HG02852 (cell line): ENCODE results near the gene TFPT.
"Not testable (repeated sequence)": the region's sequence is repeated elsewhere in the genome, so short reads cannot be mapped to it uniquely, and the experiment has no call there.

Experiments
- ATAC-seq: cut with Tn5 transposase; IDR thresholded peaks from one replicate; pipeline ENCODE4 v1.9.1; 2021; ENCODE audit warnings: mild to moderate bottlenecking, moderate library complexity; ENCODE audit not compliant: unreplicated experiment

Gene TFPT

DNA sequence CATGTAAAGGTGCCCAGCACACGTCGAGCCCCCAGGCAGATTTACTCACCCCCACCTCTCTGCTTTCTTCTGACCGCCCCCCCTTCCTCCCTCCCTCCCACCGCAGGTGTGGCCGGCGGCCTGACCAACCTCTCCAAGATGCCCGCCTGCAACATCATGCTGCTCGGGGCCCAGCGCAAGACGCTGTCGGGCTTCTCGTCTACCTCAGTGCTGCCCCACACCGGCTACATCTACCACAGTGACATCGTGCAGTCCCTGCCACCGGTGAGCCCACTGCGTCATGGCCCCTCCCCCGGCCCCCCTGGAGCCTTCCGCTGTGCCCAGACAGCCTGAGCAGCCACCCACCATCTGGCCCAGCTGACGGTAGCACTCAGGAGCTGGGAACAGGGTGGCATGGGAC lies 8.9 kb upstream of the TFPT start:
- ATAC-seq = no peak

DNA sequence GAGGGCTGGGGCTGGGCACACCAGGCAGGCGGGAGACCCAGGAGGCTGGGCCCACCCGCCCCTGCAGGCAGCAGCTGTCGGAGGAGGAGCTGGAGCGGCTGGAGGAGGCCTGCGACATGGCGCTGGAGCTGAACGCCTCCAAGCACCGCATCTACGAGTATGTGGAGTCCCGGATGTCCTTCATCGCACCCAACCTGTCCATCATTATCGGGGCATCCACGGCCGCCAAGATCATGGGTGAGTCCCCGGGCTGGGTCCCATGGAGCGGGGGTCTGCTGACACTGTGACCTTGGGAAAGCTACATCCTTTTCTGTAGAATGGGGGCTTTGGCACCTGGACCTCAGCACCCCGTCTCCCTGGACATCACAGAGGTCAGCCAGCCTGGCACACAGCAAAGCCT lies 8.2 kb upstream of the TFPT start:
- ATAC-seq = no peak

DNA sequence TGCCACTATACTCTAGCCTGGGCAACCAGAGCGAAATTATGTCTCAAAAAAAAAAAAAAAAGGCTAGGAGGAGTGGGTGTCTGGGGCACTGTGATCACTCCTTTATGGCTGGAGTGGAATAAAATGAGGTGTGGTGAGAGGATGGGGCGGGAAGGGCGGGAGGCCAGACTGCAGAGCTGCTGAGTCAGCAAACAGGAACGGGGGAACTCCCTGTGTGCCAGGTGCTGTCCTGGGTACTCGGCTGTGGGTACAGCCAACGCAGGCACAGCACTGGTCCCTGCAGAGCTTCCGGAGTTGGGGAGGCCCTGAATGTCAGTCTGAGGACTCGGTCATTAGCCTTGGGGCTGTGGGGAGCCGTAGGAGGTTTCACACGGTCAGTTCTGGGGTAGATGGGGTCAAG lies 5.8 kb upstream of the TFPT start:
- ATAC-seq = no peak

DNA sequence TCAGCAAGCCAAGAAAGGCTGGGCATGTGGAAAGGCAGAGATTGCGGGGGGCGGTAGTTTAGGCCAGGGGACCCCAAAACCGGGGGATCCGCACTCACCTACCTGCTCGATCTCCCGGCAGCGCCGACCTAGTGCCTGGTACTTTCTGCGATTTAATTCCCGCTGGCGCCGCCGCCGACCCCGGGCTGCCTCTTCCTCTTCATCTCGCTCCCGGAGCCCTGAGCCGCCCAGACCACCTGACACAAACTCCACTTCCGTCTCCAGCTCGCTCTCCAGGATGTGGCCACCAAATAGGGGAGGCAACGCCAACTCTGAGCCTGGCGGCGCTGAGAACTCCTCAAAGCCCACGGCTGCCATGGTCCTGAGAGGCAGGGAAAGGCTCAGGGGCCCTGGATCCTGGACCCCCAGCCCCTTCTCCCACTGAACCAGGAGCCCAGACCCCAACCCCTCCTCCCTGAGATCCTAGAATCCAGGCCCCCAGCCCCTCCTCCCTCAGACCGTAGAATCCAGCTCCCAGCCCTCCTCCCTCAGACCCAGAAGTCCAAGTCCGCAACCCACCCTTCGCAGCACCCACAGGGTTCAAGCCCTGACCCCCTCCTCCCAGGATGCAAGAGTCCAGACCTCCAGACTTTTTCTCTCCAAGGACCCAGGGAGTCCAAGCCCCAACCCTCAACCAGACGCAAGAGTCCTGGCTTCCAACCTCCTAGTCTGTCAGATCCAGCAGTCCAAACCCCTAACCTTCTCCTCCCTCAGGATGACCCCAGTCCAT lies 933 bp downstream of the TFPT start:
- no peak for ATAC-seq

DNA sequence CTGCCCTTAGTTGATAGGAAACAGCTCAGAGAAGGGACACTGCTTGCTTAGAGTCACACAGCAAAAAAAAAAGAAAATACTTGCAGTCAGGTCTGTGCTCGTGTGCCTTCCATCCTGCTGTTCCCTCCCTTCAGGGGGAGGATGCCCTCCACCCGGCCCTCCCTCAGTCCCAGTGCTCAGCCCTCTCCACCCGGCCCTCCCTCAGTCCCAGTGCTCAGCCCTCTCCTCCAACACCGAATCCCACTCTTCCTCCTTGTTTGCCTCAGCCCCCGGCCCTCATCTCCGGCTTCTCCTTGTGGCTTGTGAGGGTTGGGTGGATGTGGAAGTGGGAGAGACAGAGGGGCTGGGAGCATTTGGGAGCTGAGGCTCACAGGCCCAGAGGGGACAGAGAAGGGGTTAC lies 5.8 kb downstream of the TFPT start:
- no peak for ATAC-seq

DNA sequence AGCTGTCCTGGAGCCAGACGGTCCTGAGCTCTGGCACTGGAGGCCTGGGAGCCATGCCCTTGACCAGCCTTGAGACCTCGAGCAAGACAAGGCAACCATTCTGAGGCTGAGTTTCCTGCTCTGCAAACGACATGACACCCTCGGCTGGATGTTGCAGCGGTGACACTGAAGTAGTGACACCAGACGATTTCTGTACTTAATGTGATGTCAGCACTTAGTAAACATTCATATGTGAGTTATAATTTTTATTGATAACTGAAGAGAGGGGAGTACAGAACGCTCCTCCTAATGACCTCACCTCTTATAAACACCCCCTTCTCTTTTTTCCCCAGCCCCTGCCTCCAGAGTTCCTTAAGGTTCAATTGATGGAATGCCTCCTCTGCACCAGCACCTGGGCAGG lies 7.0 kb downstream of the TFPT start:
- ATAC-seq = no peak

DNA sequence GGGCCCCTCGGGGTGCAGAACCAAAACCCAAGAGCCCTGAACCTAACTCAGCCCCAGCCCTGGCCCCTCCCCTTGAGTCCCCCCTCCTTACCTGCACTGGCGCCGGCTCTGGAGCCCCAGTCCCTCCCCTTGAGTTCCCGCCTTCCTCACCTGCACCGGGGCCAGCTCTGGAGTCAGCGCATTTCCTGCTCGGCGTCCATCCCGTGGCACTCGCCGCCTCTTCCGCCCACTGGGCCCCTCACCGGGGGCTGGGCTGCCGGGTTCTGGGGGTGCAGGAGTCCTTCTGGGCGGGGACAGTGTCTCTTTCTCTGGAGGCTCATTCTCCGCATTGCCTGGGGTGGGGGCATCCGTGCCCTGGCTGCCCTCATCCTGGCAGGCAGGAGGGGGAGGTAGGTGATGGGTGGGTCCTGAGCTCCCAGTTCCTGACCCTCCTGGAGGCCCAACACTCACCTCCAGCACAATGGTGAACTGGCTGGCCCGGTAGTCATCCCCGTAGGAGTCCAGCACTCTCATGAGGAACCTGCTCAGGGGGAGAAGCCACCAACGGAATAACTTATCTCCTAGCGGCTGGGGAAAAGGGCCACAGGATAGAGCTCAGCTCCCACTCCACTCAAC lies 7.5 kb downstream of the TFPT start:
- no peak for ATAC-seq

DNA sequence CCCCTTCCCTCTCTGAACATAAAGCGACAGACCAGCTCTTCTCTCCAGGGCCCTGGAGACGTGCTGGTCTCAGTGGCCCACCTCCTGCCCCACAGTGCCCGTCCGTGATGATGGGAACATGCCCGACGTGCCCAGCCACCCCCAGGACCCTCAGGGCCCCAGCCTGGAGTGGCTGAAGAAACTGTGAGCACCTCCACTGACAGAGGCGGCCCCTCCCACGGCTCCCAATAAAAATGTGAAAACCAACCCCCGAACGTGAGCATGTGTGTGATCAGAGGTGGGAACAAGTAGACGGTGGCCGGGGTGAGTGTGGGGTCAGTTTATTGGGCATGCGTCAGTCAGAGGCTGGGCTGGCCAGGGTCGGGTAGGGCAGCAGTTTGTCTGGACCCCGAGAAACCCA lies 8.7 kb downstream of the TFPT start:
- no peak for ATAC-seq

DNA sequence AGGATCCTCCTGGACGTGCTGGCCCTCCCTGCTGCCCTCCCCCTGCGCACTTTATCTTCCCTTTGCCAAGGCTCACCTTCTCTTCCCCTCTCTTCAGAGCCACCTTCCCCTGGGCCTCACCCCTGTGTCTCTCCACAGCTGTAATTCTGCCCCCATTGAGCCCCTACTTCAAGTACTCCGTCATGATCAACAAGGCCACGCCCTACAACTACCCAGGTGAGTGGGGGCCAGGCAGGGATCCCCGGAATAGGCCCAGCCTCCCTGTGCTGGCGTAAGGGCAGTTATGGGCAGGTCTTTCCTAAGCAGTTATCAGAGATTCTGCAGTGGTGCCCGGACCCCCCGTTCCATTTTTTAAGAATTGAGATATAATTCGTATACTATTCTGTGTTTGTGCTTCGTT lies 9.7 kb downstream of the TFPT start:
- no peak for ATAC-seq

DNA sequence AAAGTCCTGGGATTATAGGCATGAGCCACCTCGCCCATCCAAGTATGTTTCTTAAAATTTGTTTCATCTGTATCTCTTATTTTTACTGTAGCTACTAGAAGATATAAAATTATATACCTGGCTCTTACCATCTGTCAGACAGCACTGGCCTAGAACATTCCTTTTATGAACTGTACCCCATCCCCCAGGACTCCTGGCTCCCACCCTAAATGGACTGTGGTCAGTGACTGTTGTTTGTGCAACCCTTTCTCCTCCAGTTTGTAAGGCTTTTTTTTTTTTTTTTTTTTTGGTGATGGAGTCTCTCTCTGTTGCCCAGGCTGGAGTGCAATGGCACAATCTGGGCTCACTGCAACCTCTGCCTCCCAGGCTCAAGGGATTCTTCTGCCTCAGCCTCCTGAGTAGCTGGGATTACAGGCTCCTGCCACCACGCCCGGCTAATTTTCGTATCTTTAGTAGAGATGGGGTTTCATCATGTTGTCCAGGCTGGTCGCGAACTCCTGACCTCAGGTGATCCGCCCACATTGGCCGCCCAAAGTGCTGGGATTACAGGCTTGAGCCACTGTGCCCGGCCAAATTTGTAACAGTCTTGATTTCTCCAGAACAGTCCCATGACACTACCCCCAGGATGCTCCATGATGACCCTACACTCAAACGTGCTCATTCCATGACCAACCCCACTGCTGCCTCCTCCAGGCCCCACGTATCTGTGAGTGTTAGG lies 10.3 kb downstream of the TFPT start:
- ATAC-seq = no peak

DNA sequence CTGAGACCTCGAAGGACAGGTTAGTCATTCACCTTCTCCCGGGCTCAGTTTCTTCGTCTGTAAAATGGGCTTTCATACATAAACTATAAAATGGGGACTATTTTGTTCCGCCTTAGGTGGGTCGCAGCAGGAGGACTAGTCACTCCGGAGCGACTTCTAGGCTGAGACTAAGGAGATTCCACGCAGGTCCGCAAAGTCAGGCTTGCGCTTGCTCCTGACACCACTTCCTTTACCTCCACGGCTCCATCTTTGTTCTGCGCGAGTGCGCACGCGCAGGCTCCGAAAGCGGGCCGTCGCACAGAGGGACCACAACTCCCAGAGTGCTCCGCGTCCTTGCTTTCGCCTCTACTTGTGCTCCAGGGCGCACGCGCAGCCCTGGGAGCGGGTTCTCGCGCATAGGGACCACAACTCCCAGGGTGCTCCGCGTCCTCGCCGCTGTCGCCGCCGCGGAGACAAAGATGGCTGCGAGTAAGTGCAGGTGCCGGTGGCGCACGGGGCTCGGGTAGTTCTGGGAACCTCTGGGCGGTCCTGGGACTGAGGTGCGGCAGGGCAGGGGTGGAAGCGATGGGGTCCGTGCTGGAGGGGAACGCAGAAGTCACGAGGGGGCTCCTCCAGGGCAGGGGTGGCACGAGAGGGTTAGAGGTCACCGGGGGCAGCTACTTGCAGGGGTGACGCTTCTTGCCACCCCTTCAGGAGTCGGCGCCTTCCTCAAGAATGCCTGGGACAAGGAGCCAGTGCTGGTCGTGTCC lies 12.9 kb downstream of the TFPT start, which contains the start of gene NDUFA3:
Gene NDUFA3 (plus strand): TSS at position 435 of the 749 bp plus-strand sequence. CDS start 24 bp downstream, at position 459.
- ATAC-seq = peak; percentile 83

DNA sequence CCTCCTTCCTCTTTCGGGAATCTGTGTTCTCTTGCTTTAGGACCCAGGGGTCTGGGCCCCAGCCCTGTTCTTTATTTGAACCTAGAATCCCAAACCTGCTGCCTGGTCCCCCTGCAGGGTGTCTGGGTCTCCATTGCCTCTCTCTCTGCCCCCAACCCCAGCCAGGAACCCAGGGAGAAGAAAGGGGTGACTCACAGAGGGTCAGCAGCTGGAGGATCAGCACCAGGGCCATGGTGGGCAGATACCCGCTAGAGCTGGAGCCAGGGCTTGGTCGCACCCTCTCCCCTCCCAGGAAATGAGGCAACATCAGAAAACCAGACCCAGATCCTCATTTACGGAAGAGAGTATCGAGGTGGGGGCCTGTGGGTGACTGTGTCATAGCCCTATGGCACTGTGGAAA lies 14.9 kb downstream of the TFPT start, which contains the start of gene OSCAR:
Gene OSCAR (minus strand): TSS at position 243 of the 400 bp plus-strand sequence. CDS start 11 bp downstream, at position 232.
- ATAC-seq = no peak

DNA sequence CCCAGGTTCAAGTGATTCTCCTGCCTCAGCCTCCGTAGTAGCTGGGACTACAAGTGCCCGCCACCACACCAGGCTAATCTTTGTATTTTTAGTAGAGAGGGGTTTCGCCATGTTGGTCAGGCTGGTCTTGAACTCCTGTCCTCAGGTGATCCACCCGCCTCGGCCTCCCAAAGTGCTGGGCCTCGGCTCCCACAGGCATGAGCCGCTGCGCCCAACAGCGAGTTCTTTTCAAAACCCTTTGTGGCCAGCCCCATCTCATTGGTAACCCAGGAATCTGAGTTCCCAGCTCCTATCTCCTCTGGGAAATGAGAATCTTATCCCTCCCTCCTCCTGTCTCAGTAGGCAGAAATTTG lies 15.6 kb downstream of the TFPT start:
- ATAC-seq = not testable (repeated sequence)

DNA sequence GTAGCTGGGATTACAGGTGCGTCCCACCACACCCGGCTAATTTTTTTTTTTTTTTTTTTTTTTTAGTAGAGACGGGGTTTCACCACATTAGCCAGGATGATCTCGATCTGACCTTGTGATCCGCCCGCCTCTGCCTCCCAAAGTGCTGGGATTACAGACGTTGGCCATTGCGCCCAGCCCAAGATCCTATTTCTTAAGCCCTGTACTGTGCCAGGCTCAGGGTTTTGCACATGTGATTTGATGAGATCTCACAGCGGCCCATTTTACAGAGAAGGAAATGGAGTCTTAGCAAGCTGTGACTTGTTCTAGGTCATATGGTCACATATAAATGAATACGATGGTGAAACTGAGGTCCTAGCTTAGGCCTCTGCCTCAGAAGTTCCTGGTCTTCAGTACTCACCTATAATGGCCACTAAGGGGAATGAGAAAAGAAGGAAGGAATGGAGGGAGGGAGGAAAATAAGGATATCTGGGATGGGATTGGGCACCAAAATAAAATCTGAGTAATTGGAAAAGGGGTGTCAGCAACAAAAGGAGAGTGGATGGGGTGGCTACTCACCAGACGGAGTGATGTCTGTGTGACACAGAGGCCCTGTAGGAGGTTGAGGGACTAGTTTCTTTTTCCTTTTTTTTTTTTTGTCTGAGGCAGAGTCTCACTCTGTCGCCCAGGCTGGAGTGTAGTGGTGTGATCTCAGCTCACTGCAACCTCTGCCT lies 16.1 kb downstream of the TFPT start:
- no peak for ATAC-seq

DNA sequence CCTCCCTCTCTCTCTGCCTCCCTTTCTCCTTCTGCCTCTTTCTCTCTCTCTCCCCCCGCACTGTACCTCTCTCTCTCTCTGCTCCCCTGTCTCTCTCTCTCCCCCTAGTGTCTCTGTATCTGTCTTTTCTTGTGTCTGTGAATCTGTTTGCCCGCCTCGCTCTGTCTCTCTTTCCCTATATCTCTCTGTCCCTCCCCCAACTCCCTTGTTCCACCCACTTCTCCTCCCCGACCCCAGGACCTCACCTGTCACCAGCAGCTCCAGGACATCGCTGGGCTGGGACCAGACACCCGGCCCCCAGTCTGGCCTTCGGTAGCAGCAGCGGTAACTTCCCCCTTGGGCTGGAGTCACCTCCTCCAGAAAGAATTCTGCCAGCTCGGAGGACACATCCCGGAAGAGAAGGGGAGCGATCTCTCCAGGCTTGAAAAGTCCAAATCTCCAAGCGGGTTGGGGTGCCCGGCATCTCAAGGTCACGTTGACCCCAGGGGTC lies 18.8 kb downstream of the TFPT start:
- ATAC-seq = no peak

DNA sequence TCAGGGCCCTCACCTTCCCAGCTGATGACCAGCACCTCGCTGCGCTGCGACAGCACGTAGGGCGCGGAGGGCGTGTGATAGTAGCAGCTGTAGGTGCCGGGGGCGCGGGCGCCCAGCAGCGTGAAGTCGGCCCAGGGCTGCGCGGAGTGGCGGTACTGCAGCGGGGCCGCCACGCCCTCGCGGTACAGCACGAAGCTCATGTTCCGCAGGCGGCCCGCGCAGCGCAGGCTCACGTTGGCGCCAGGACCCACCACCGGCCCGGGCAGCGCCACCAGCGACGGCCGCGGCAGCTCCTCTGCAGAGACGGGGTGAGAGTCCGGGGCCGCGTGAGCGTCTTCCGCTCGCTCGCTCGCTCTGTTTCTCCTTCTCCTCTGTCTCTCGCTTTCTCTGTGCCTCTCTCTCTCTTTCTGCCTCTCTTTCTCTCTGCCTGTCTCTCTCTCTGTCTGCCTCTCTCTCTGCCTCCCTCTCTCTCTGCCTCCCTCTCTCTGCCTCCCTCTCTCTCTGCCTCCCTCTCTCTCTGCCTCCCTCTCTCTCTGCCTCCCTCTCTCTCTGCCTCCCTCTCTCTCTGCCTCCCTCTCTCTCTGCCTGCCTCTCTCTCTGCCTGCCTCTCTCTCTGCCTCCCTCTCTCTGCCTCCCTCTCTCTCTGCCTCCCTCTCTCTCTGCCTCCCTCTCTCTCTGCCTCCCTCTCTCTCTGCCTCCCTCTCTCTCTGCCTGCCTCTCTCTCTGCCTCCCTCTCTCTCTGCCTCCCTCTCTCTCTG lies 19.4 kb downstream of the TFPT start:
- not testable (repeated sequence) for ATAC-seq

DNA sequence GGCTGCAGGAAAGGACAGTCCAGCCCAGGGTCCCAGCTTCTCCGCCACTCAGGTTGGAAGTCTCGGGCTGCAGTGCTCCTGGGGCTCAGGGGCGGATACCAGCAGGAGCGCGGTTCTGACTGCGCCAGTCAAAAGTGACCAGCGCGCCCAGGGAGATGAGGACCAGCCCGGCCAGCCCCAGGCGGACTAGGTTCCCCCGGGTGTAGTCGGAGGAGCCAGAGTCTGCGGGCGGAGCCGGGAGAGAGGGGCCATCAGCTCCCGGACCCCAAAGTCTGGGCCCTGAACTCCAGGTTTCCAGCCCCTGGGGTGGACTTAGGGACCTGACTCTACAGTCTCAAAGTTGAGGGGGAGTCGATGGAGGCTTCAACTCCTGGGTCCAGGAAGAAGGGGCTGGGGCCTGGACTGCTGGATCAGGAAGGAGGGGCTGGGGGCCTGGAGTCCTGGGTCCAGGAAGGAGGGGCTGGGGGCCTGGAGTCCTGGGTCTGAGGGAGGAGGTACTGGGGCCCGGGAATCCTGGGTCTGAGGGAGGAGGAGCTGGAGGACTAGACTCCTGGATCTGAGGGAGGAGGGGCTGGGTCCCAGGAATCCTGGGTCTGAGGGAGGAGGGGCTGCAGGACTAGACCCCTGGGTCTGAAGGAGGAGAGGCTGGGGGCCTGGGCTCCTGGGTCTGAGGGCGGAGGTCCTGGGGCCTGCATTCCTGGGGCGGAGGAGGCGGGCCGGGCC lies 20.2 kb downstream of the TFPT start:
- no peak for ATAC-seq

DNA sequence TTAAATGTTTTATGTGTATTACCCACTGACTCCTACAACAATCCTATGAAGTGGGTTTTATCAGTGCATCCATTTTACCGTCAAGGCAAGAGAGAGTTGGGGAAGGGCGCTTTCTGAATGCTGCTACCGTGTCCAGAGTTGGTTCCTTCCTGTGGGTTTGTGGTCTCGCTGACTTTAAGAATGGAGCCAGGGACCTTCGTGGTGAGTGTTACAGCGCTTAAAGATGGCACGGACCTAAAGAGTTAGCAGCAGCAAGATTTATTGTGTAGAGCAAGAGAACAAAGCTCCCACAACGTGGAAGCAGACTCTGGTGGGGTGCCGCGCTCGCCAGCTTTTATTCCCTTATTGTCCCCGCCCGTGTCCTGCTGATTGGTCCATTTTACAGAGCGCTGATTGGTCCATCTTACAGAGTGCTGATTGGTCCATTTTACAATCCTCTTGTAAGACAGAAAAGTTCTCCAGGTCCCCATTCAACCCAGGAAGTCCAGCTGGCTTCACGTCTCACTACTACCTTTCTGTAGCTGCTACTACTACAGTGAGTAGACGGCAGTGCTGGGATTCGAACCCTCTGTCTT lies 20.9 kb downstream of the TFPT start:
- no peak for ATAC-seq

DNA sequence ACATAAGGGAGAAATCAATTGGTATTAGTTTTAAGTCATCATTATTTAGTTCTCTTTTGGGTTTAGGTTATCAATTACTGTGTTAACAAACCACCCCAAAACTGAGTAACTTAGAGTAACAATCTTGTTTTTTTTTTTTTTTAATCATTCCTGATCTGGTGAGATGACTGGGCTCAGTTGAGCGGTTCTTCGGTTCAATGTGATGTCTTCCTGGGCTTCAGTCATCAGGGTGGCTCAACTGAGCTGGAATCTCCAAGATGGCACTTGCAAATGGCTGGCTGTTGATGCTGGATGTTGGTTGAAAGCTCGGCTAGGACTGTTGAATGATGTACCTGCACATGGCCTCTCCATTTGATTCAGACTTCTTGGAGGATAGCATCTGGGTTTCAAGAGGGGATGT lies 31.0 kb downstream of the TFPT start:
- ATAC-seq = no peak
